Measurements from ENCODE around the gene ATP11A.

- TF ChIP-seq CTCF (conservative IDR thresholded peaks at IDR 0.05; ENCODE audit: low read depth in 2 of 2) (no peak), REST (IDR thresholded peaks at IDR 0.05; ENCODE audit: unreplicated experiment) (no peak)
Observed at GRCh38 chr13:112657850-112658445, 31.9 kb upstream of the ATP11A start.

All from GM23338 (cell line).